HepG2 (cell line): ENCODE results near the gene RAP1A. TPM values are rescaled to one million over a fixed set of nuclear protein-coding genes. Genes with fewer than 3 reads are reported as not detected.

ENCODE experiments used
- ATAC-seq: fragments of 200-7000 bp; cut with Tn5 transposase; 3 replicates; pipeline ENCODE4 v1.9.1; 2020; ENCODE audit warnings: mild to moderate bottlenecking, moderate library complexity
- BruUV-seq: library from RNA; stranded (reverse); fragments of 400-500 nt; replicated peaks from 2 replicates; lab custom pipeline; 2021; lab: Mats Ljungman, UMichigan
- CTCF ChIA-PET: fragments of 300-600 bp; formaldehyde crosslinking; extraction: SDS; loops from one replicate; lab custom pipeline; 2021; ENCODE audit warnings: low total read pairs, inconsistent platforms, low intra/inter-chr PET ratio; lab: Yijun Ruan, JAX
- POLR2A ChIA-PET: fragments of 350-600 bp; sonication (Branson Sonifier 250); formaldehyde crosslinking; loops from one replicate; lab custom pipeline; 2020; ENCODE audit warnings: antibody characterized with exemption, inconsistent platforms; lab: Yijun Ruan, JAX
- DNase-seq: peaks from one replicate; pipeline ENCODE4 v3.0.0-alpha.2; 2015; ENCODE audit warnings: low spot score
- FAIRE-seq: peaks from 3 replicates; lab custom pipeline; 2011; peaks lifted over from hg19 to GRCh38; lab: Jason Lieb, UNC
- H2AFZ ChIP-seq: one replicate; pipeline ENCODE4 v1.6.1; 2011; ENCODE audit warnings: low read length, inconsistent platforms
- H3K27ac ChIP-seq: fragments of 300-600 bp; 3 replicates; pipeline ENCODE4 v1.8.0; 2011; ENCODE audit warnings: mixed run types, mild to moderate bottlenecking, mixed read lengths, low read length, inconsistent platforms; ENCODE audit not compliant: insufficient read depth; ENCODE audit errors: extremely low read length
- H3K27me3 ChIP-seq, 2 experiments: fragments of 200-600 bp in 1 of 2; 2 replicates in 1 of 2; 3 replicates in 1 of 2; pipeline versions ENCODE4 v1.6.0 to v1.8.0; 2011; ENCODE audit warnings: low read length in 2 of 2, mild to moderate bottlenecking in 2 of 2, moderate library complexity in 2 of 2, inconsistent platforms in 1 of 2; ENCODE audit not compliant: insufficient read depth in 2 of 2, control insufficient read depth in 1 of 2
- H3K36me3 ChIP-seq, 2 experiments: fragments of 200-600 bp in 1 of 2; replicated peaks in 1 of 2; 2 replicates in 1 of 2; 3 replicates in 1 of 2; pipeline versions ENCODE4 v1.5.1 to v1.8.0; 2011; ENCODE audit warnings: low read length in 2 of 2, inconsistent platforms in 1 of 2; ENCODE audit not compliant: insufficient read depth in 2 of 2, control insufficient read depth in 1 of 2
- H3K4me1 ChIP-seq: 2 replicates; pipeline ENCODE4 v1.5.1; 2012; ENCODE audit warnings: low read length, inconsistent platforms; ENCODE audit not compliant: insufficient read depth
- H3K4me2 ChIP-seq: 2 replicates; pipeline ENCODE4 v1.6.0; 2011; ENCODE audit warnings: low read depth, low read length, inconsistent platforms
- H3K4me3 ChIP-seq, 3 experiments: fragments of 200-600 bp in 1 of 3; sonication (generic), shearing (Covaris generic) in 1 of 3; replicated peaks in 1 of 3; 2 replicates each; pipeline ENCODE4 v1.5.1; 2011 to 2016; ENCODE audit warnings: low read length in 3 of 3, inconsistent platforms in 2 of 3, low read depth in 2 of 3, mild to moderate bottlenecking in 2 of 3, control low read depth in 1 of 3, mixed read lengths in 1 of 3; ENCODE audit not compliant: insufficient read depth in 1 of 3
- H3K79me2 ChIP-seq: one replicate; pipeline ENCODE4 v1.6.1; 2011; ENCODE audit warnings: low read length, inconsistent platforms; ENCODE audit not compliant: insufficient read depth
- H3K9ac ChIP-seq: 2 replicates; pipeline ENCODE4 v1.6.0; 2011; ENCODE audit warnings: mild to moderate bottlenecking, low read depth, low read length, inconsistent platforms; ENCODE audit not compliant: insufficient read depth
- H3K9me3 ChIP-seq: 2 replicates; pipeline ENCODE4 v1.5.1; 2012; ENCODE audit warnings: mild to moderate bottlenecking, low read length
- H4K20me1 ChIP-seq: 2 replicates; pipeline ENCODE4 v1.6.0; 2011; ENCODE audit warnings: inconsistent platforms, mild to moderate bottlenecking, low read length, moderate library complexity; ENCODE audit not compliant: insufficient read depth
- DPF2 ChIP-seq: sonication (generic); formaldehyde crosslinking; IDR thresholded peaks from 2 replicates; pipeline ENCODE4 v1.4.0; 2020; ENCODE audit warnings: mild to moderate bottlenecking, low read depth, missing genetic modification reagents, borderline replicate concordance
- MTA1 ChIP-seq: sonication (generic); formaldehyde crosslinking; IDR thresholded peaks from 2 replicates; pipeline ENCODE4 v1.4.0; 2020; ENCODE audit warnings: missing genetic modification reagents, mild to moderate bottlenecking, borderline replicate concordance
- MTF2 ChIP-seq: sonication (generic); formaldehyde crosslinking; IDR thresholded peaks from 2 replicates; pipeline ENCODE4 v1.5.0; 2020; ENCODE audit warnings: missing genetic modification reagents, borderline replicate concordance
- PHF20 ChIP-seq: sonication (generic); formaldehyde crosslinking; IDR thresholded peaks from 2 replicates; pipeline ENCODE4 v1.5.0; 2020; ENCODE audit warnings: mild to moderate bottlenecking, missing genetic modification reagents
- SUZ12 ChIP-seq: fragments of 150-350 bp; IDR thresholded peaks from 2 replicates; pipeline ENCODE4 v1.6.1; 2014; ENCODE audit warnings: low read depth, low read length
- ZFP91 ChIP-seq: sonication (generic); formaldehyde crosslinking; IDR thresholded peaks from 2 replicates; pipeline ENCODE4 v1.9.0; 2022; ENCODE audit warnings: missing genetic modification reagents, mild to moderate bottlenecking, borderline replicate concordance
- ZFX ChIP-seq: sonication (generic); formaldehyde crosslinking; IDR thresholded peaks from 2 replicates; pipeline ENCODE4 v1.4.0; 2020; ENCODE audit warnings: mild to moderate bottlenecking, low read depth, missing genetic modification reagents, moderate library complexity
- ZMYM2 ChIP-seq: sonication (generic); formaldehyde crosslinking; IDR thresholded peaks from 2 replicates; pipeline ENCODE4 v1.8.0; 2022; ENCODE audit warnings: mild to moderate bottlenecking, missing genetic modification reagents
- ZNF18 ChIP-seq: sonication (generic); formaldehyde crosslinking; IDR thresholded peaks from 2 replicates; pipeline ENCODE4 v1.8.0; 2022; ENCODE audit warnings: mild to moderate bottlenecking, missing genetic modification reagents; ENCODE audit not compliant: insufficient replicate concordance
- ZNF30 ChIP-seq: sonication (generic); formaldehyde crosslinking; IDR thresholded peaks from 2 replicates; pipeline ENCODE4 v1.5.0; 2020; ENCODE audit warnings: mild to moderate bottlenecking, missing genetic modification reagents
- ZXDC ChIP-seq: sonication (generic); formaldehyde crosslinking; IDR thresholded peaks from 2 replicates; pipeline ENCODE4 v1.5.0; 2020; ENCODE audit warnings: mild to moderate bottlenecking, missing genetic modification reagents
- WGBS: methylation state at CpG from one replicate; pipeline ENCODE4 v1.1.6; 2017; ENCODE audit warnings: low lambda C conversion rate; 5-methylcytosine and 5-hydroxymethylcytosine counted together
- in situ Hi-C: cut with HindIII; loops from 2 replicates; pipeline ENCODE4 v1.10.0; 2017; ENCODE audit warnings: low pct_unique_long_range_greater_than_20kb; ENCODE audit not compliant: extremely low pct_ligation_motif_present
- intact Hi-C: fragments of 100-400 bp; cut with micrococcal nuclease; formaldehyde crosslinking; loops from one replicate; pipeline ENCODE4 v1.10.0; 2022; ENCODE audit not compliant: unreplicated experiment
- polyA plus RNA-seq, 8 experiments: library from polyadenylated mRNA; depleted of rRNA in 3 of 8; stranded (reverse) in 7 of 8; unstranded in 1 of 8; fragments of >200 nt; fragmentation: Illumina TruSeq in 4 of 8; extraction: Trizol in 4 of 8; gene quantifications; 2 replicates each; pipeline versions ENCODE4 v1.2.1 to v1.2.3, GENCODE V29; 2011 to 2016; ENCODE audit warnings: low read depth in 4 of 8, missing spikeins in 1 of 8, mixed read lengths in 1 of 8; ENCODE audit not compliant: insufficient read depth in 1 of 8
- total RNA-seq, 5 experiments: library from RNA; depleted of rRNA; stranded (reverse); fragments of >200 nt; fragmentation: Illumina TruSeq; extraction: Trizol; gene quantifications; 2 replicates each; pipeline ENCODE4 v1.2.3, GENCODE V29; 2016; ENCODE audit warnings: low read depth in 1 of 5

Gene RAP1A
- total and polyA plus RNA-seq, 2 of the 13 experiments (the other 11 are each of a cell fraction or from before 2014, with no cell fraction given) = 19.0 to 20.7 TPM

GRCh38 chr1:111756124-111756513 is 136.5 kb downstream of the RAP1A start:
- Histone ChIP-seq H3K4me2 (peak overlapping the region; percentile 89), H2AFZ (no peak overlapping the region), H3K27ac (peak overlapping the region; percentile 83), H3K4me1 (peaks cover 46% of the 10 kb centered on the region), H3K9ac (peak overlapping the region; percentile 91), H3K36me3 (peaks cover 0 to 16% of the 10 kb centered on the region in 2 experiments; a peak in 4 of 5 replicates), H3K79me2 (peaks cover 23% of the 10 kb centered on the region), H3K4me3 (peak overlapping the region; percentile 80 to 96 (median 87)), H3K9me3 (no peaks in the 10 kb centered on the region), H4K20me1 (no peaks in the 10 kb centered on the region), H3K27me3 (no peaks in the 10 kb centered on the region; a peak in 1 of 5 replicates)
- CTCF ChIA-PET = interaction anchor here (1.9 kb wide), 1 partner anchor 41 kb away, joined by 19 read pairs; no protein-coding TSS in a partner anchor
- no TSS peak for BruUV-seq
- POLR2A ChIA-PET = interaction anchor here (0.6 to 3.4 kb wide), 4 partner anchors 11 to 163 kb away, joined by 3 to 22 read pairs (median 5); partner anchors contain the start of gene INKA2
- peak; percentile 1 for TF ChIP-seq ZNF18 (CRISPR knock-in tag)
- TF ChIP-seq ZFP91 (CRISPR knock-in tag) = 0 out of 2 replicates have a peak, but pooled peaks have one; percentile 8
- no peak for TF ChIP-seq SUZ12
- no peak for TF ChIP-seq MTF2 (CRISPR knock-in tag)
- no peak for TF ChIP-seq DPF2 (CRISPR knock-in tag)
- TF ChIP-seq ZNF30 (CRISPR knock-in tag) = no peak
- peak; percentile 27; the same call in 1 of the 2 replicates for TF ChIP-seq ZFX (CRISPR knock-in tag)
- no peak for TF ChIP-seq MTA1 (CRISPR knock-in tag)
- TF ChIP-seq ZXDC (CRISPR knock-in tag) = no peak
- no peak for TF ChIP-seq PHF20
- TF ChIP-seq ZMYM2 (CRISPR knock-in tag) = 0 out of 2 replicates have a peak, but pooled peaks have one; percentile 3
- no peak for FAIRE-seq
- in situ Hi-C loops (loop anchor here (5.0 kb wide), 1 partner anchor 34 kb away; no protein-coding TSS in a partner anchor), intact Hi-C loops (loop anchor here (1.0 kb wide), 1 partner anchor 11 kb away; no protein-coding TSS in a partner anchor)
- no peak for DNase-seq
- peak; percentile 65 for ATAC-seq
- WGBS = 1% methylated on average over 5 of the region's 35 CpGs
